ENCODE data around the gene ARHGAP26. TPM values are rescaled to one million over a fixed set of nuclear protein-coding genes. Genes with fewer than 3 reads are reported as not detected.

The ARHGAP26 gene
- total RNA-seq, 4 donors from 2014 or later: 61.0 to 76.7 (median 61.2) TPM

GRCh38 chr5:143207058-143207457 is 436.9 kb downstream of the ARHGAP26 start:
- WGBS, 2 donors (ENCODE audit: low coverage in 1 of 2): 93 to 95% methylated on average over 4 to 13 of the region's 13 CpGs

GRCh38 chr5:143207563-143208364 is 437.6 kb downstream of the ARHGAP26 start:
- in situ Hi-C loops (cut with MboI; ENCODE audit: low pct_ligation_motif_present in 1 of 4, low pct_unique_long_range_greater_than_20kb in 1 of 4, low sequenced_read_pairs in 3 of 4): no loop called here
- TF ChIP-seq POLR2A (IDR thresholded peaks at IDR 0.05) (no peak), POLR2AphosphoS5 (IDR thresholded peaks at IDR 0.05) (no peak), EP300 (IDR thresholded peaks at IDR 0.05; ENCODE audit: low read depth) (no peak)
- TF ChIP-seq, protein P1, sequence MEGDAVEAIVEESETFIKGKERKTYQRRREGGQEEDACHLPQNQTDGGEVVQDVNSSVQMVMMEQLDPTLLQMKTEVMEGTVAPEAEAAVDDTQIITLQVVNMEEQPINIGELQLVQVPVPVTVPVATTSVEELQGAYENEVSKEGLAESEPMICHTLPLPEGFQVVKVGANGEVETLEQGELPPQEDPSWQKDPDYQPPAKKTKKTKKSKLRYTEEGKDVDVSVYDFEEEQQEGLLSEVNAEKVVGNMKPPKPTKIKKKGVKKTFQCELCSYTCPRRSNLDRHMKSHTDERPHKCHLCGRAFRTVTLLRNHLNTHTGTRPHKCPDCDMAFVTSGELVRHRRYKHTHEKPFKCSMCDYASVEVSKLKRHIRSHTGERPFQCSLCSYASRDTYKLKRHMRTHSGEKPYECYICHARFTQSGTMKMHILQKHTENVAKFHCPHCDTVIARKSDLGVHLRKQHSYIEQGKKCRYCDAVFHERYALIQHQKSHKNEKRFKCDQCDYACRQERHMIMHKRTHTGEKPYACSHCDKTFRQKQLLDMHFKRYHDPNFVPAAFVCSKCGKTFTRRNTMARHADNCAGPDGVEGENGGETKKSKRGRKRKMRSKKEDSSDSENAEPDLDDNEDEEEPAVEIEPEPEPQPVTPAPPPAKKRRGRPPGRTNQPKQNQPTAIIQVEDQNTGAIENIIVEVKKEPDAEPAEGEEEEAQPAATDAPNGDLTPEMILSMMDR (IDR thresholded peaks at IDR 0.05): no peak
- H3K27ac ChIP-seq: peak overlapping the region; percentile 12 to 39 (median 34)
- peaks cover 0 to 12% (median 7%) of the 10 kb centered on the region in 4 donors for H3K4me1 ChIP-seq
- H3K27me3 ChIP-seq: no peaks in the 10 kb centered on the region
- 77 to 79% methylated on average over 6 to 13 of the region's 13 CpGs for WGBS, 2 donors (ENCODE audit: low coverage in 1 of 2)
- intact Hi-C loops (cut with DNase I; ENCODE audit: low total_unique reads): no loop called here
- no peak overlapping the region for H3K4me3 ChIP-seq
- no peaks in the 10 kb centered on the region for H3K36me3 ChIP-seq
- H3K9me3 ChIP-seq: no peaks in the 10 kb centered on the region
- DNase-seq: no peak

More at GRCh38 chr5:143207058-143207457, 436.9 kb downstream of the ARHGAP26 start:
- H3K9me3 ChIP-seq: no peaks in the 10 kb centered on the region
- H3K36me3 ChIP-seq: no peaks in the 10 kb centered on the region
- no peak for DNase-seq
- no peak overlapping the region for H3K4me3 ChIP-seq
- in situ Hi-C loops (cut with MboI; ENCODE audit: low pct_ligation_motif_present in 1 of 4, low pct_unique_long_range_greater_than_20kb in 1 of 4, low sequenced_read_pairs in 3 of 4): no loop called here
- intact Hi-C loops (cut with DNase I; ENCODE audit: low total_unique reads): no loop called here
- H3K27me3 ChIP-seq: no peaks in the 10 kb centered on the region
- TF ChIP-seq, protein P1 (IDR thresholded peaks at IDR 0.05): no peak
- no peak for TF ChIP-seq POLR2A (IDR thresholded peaks at IDR 0.05)
- TF ChIP-seq POLR2AphosphoS5 (IDR thresholded peaks at IDR 0.05): no peak
- no peak for TF ChIP-seq EP300 (IDR thresholded peaks at IDR 0.05; ENCODE audit: low read depth)
- no peak overlapping the region for H3K27ac ChIP-seq
- H3K4me1 ChIP-seq: peaks cover 0 to 12% (median 7%) of the 10 kb centered on the region in 4 donors

DNA sequence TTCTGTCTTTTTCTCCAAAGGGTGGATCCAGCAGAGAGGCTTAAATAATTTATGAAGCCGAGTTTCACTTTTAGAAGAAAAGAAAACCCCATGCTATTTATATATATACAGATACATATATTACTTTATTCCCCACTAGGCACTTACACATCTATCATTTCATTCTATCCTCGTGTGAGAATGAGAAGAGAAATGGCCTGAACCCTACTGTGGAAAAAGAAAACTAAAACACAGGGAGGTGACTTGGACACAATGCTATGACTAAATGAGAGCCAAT is 438.1 kb downstream of the ARHGAP26 start:
- no peak for DNase-seq
- Histone ChIP-seq H3K27me3 (no peaks in the 10 kb centered on the region), H3K4me1 (peaks cover 0 to 12% (median 7%) of the 10 kb centered on the region in 4 donors), H3K36me3 (no peaks in the 10 kb centered on the region), H3K27ac (peak overlapping the region; percentile 12 to 39 (median 34)), H3K9me3 (no peaks in the 10 kb centered on the region), H3K4me3 (no peak overlapping the region)
- WGBS, 2 donors (ENCODE audit: low coverage in 1 of 2): 69 to 88% methylated on average over 1 to 2 of the region's 2 CpGs
- no peak for TF ChIP-seq POLR2A (IDR thresholded peaks at IDR 0.05)
- no peak for TF ChIP-seq POLR2AphosphoS5 (IDR thresholded peaks at IDR 0.05)
- TF ChIP-seq, protein P1 (IDR thresholded peaks at IDR 0.05): no peak
- TF ChIP-seq EP300 (IDR thresholded peaks at IDR 0.05; ENCODE audit: low read depth): no peak
- in situ Hi-C loops (cut with MboI; ENCODE audit: low pct_ligation_motif_present in 1 of 4, low pct_unique_long_range_greater_than_20kb in 1 of 4, low sequenced_read_pairs in 3 of 4) (no loop called here), intact Hi-C loops (cut with DNase I; ENCODE audit: low total_unique reads) (no loop called here)

DNA sequence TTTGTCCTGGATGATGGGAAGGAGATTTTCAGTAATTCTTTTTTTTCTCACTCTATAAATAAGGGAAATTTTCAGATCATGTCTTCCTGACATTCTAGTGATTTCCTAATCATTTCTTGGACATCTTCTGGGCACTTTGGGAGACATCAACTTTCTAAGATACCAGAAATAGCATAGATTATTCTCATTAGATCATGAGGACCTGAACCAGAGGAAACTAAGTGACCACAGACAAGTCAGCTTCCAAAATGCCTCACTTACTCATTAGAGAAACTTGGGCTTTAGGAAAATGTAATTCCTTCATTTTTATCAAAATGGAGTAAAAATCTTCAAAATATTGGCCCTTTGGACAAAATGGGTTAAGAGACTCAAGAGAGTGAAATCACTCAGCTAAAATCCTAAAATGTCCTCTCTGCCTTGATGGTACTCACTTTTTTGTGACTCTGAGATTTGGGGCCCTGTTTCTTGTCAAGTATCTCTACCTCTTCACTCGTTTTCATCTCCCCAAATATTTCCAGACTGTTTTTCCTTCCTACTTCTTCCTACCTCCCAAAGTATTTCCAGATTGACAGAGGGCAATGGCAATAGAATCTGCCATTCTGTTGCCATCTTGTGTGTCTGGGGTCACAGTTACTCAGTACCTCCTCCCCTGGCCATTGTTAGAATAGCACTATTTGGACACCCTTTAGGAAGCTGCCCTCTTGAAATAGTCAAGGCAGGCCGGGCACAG is 438.8 kb downstream of the ARHGAP26 start:
- in situ Hi-C loops (cut with MboI; ENCODE audit: low pct_ligation_motif_present in 1 of 4, low pct_unique_long_range_greater_than_20kb in 1 of 4, low sequenced_read_pairs in 3 of 4) (no loop called here), intact Hi-C loops (cut with DNase I; ENCODE audit: low total_unique reads) (no loop called here)
- no peak for DNase-seq
- peaks cover 5 to 12% (median 7%) of the 10 kb centered on the region in 4 donors for H3K4me1 ChIP-seq
- no peaks in the 10 kb centered on the region for H3K9me3 ChIP-seq
- H3K36me3 ChIP-seq: no peaks in the 10 kb centered on the region
- peak overlapping the region in 1 of 4 donors; percentile 36 for H3K27ac ChIP-seq
- no peak overlapping the region for H3K4me3 ChIP-seq
- H3K27me3 ChIP-seq: no peaks in the 10 kb centered on the region
- 86% methylated on average over 1 to 2 of the region's 2 CpGs for WGBS, 2 donors (ENCODE audit: low coverage in 1 of 2)
- TF ChIP-seq POLR2AphosphoS5 (IDR thresholded peaks at IDR 0.05) (no peak), EP300 (IDR thresholded peaks at IDR 0.05; ENCODE audit: low read depth) (no peak), POLR2A (IDR thresholded peaks at IDR 0.05) (no peak)
- TF ChIP-seq, protein P1 (IDR thresholded peaks at IDR 0.05): no peak
